ENCODE results near the gene TLCD1.
A peak's percentile ranks its signal among the peaks of the same experiment; 100 is the strongest.

Gene TLCD1, protein sequence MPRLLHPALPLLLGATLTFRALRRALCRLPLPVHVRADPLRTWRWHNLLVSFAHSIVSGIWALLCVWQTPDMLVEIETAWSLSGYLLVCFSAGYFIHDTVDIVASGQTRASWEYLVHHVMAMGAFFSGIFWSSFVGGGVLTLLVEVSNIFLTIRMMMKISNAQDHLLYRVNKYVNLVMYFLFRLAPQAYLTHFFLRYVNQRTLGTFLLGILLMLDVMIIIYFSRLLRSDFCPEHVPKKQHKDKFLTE

DNA sequence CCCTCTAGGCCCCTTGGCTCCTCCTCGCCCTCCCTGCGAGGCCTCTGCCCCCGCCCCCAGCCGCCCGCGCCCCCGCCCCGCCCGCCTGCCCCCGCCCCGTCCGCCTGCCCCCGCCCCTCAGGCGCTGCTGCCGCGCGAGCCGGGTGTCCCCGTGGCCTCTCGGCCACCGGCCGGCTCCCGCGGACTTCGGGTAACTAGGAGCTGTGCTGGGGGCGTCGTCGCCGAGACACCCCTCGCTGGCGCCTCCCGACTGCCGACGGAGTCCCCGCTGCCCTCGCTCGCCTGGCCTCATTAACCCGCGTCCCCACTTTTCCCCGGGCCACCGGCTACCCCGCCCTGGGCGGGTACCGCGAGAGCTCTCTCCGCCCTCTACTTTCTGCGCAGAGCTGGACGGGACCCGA lies at the start of gene TLCD1:
Gene TLCD1 (minus strand): TSS at position 8 of the 401 bp plus-strand sequence. CDS start 136 bp downstream, outside the sequence.
- peak; percentile 92 for DNase-seq (ENCODE audit: low spot score)

DNA sequence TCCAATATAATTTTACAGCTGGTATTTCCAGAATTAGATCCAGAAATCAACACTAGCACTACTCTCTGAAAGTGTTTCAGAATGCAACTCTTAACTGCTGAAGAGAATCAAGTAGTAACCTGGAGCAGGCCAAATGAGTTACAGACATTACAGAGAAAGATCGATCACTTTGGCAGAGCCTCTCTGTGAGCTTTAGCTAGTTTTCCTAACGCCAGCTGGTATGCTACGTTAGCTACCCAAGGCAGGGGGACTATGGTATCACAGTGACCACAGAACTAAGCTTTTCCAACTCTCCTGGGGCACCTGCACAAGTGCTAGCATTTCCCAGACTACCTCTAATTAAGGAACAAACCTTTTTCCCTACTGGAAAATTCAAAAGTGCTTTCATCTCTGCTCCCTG lies 48.2 kb upstream of the TLCD1 start:
- DNase-seq (ENCODE audit: low spot score), result no peak

DNA sequence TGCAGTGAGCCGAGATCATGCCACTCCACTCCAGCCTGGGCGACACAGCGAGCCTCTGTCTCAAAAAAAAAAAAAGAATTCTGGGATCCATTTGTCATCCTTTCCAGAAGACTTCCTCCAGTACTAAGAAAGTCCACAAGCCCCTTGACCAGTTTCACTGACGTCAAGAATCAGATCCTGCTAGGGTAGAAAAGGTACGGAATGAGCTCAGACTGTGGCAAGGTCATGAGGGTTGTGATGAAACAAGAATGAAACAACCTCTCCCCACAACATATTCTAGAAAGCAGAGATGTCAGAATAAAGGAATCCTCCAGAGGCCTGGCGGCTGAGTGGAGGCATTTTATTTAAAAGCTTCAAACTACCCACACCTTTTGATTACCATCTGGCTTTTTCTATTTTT lies 47.7 kb upstream of the TLCD1 start:
- DNase-seq (ENCODE audit: low spot score), result no peak

DNA sequence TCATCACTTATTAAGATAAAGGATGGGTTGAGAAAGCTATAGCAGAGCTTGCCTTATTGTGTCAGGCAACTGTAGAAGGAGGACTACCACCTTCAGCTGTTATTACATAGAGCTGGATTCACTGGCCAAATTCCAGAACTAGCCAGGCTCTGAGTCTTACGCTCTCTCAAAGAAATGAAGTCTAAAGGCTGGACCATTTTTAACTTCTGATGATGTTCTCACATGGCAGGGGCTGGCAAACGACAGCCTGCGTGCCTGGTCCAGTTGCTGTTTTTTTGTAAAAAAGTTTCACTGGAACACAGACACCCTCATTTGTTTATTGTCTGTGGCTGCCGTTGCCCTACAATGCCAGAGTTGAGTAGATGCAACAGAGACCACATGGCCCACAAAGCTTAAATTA lies 39.0 kb upstream of the TLCD1 start:
- no peak for DNase-seq (ENCODE audit: low spot score)

DNA sequence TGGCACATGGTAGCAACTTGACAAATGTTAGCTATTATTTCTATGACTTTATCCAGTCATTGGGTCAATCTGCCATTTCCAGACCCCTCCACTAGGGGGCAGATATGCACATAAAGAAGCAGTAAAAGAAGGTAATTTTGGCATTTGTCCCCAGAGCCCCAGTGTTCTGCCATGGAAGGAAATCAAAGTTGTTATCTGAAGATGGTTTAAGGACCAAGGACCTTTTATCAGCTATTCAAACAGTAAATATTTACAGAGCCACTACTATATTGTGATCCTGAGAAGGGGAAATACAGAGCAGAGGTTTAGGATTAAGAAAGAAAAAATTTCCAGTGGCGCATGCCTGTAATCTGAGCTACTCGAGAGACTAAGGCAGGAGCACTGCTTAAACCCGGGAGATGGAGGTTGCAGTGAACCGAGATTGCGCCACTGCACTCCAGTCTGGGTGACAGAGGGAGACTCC lies 37.8 kb upstream of the TLCD1 start:
- peak; percentile 75 for DNase-seq (ENCODE audit: low spot score)

DNA sequence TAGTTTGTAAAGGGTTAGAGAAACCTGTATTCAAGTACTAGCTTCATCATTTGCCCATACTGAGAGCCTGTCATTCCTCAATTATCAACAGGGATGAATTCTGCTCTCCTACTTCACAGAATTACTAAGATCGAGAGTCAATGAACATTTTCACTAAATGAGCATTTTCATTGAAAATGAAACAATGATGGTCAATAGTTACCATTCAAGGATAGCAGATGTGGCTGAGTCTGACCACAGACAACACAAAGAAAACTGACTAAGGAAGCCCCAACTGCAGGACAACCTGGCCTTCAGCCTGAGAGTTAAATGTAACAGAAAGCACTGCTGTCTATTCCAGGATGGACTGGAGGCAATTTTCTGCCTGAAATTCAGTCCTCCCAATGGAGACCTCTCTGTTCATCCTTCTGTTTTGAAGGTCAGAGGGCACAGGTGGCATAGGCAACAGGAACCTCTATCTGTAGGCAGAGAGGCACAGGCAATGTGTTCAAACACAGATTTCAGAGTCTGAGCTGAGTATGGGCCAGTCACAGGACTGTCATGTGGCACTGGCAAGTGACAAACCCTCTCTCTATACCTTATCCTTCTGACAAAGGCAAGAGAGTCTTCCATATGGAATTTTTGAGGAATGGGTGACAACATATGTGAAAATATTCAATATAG lies 37.2 kb upstream of the TLCD1 start:
- no peak for DNase-seq (ENCODE audit: low spot score)

DNA sequence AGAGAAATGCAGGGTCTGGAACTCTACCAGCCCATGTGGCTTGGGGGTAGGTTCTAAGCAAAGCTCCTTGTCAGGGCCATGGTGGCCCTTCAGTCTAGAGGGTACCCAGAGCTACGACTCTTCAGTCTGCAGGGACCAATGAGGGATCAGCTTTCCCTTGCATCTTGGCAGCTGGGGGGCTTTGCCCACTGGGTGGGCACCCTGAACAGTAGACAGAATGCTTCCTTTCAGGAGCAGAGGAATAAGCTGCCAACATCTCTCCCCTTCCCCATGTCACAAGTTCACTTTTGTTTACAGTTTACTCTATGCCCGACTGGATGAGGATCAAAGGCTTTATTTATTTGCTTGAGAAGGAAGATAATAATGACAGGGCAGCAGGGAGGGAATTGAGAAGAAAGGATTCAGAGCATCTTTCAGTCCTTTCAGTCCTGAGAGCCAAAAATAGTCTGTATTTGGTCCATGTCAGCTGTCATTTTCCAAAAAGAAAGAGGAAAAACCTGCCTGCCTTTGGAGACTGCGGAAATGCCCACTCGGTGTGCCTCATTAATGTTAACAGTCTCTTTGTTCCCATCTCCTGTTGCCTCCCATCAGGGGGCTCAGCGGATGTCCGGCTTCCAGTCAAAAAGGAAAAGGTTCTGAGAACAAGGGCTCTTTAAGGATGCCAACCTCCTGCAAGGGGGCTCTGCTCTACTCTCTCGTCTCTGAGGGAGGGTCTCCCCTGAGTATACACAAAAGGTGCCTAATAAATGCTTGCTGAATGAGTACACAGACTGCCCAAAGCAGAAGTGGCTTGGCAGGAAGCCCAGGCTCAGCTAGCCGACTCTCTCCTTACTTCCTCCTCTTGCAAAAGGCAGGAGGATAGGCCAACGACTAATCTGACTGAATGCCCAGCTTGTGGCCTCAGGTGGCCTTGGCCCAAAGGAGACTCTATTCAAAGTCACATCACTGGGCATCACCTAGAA lies 34.8 kb upstream of the TLCD1 start:
- no peak for DNase-seq (ENCODE audit: low spot score)

DNA sequence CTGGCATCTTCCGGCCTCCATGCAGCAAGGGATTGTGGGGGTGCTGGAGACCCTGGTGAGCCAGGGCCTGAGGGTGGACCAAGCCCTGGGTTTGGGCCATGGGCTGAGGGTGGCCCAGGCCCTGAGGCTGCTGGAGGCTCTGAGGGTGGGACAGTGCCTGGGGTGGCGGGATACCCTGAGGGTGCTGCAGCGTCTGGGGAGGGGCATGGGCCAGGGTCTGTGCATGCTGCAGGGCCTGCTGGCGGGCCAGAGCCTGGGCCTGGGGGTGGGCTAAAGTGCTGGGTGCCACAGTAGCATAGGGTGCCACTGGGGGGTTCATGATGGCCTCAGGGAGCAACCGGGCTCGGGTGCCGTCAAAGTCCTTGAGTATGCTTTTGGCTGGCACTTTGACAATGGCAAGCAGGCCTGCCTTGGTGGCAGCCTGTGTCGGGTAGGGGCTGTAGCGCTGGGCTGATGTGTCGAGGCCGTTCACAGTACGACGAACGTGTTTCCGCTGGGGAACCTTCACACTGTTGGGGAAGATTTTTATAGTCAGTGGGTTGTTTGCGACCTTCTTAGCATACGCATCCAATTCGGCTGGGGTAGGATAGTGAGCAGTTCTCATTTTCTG lies 33.3 kb upstream of the TLCD1 start:
- no peak for DNase-seq (ENCODE audit: low spot score)

DNA sequence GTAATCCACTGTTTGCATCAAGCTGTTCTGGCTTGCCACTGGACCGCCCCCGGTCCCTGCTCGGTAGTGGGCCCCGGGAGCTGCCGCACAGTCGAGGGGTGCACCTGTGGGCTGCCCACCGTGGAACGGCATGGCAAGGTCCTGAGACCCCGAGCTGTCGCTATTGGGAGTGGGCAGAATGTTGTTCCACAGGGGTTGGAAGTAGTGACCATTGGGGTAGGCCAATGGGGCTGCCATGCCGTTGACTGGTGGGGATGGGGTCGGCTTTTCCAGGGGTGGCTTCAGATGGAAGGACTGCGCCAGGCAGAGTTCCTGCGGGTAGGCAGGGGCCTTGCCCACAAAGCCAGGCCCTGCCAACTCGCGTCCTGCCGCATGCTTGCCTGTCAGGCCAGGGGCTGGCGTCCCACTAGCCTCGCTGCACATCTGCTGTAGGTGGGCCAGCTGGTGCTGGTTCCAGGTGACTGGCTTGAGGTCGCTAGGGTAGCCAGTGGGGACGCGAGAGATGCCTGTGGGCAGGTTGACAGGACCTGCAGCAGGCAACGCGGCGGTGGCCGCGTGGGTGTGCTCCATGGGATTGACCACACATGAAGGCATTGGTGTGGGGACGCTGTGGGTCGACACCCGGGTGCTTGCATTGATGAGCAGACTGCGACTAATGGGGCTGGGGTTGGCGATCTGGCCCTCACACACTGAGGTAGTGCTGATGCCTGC lies 32.5 kb upstream of the TLCD1 start:
- no peak for DNase-seq (ENCODE audit: low spot score)

DNA sequence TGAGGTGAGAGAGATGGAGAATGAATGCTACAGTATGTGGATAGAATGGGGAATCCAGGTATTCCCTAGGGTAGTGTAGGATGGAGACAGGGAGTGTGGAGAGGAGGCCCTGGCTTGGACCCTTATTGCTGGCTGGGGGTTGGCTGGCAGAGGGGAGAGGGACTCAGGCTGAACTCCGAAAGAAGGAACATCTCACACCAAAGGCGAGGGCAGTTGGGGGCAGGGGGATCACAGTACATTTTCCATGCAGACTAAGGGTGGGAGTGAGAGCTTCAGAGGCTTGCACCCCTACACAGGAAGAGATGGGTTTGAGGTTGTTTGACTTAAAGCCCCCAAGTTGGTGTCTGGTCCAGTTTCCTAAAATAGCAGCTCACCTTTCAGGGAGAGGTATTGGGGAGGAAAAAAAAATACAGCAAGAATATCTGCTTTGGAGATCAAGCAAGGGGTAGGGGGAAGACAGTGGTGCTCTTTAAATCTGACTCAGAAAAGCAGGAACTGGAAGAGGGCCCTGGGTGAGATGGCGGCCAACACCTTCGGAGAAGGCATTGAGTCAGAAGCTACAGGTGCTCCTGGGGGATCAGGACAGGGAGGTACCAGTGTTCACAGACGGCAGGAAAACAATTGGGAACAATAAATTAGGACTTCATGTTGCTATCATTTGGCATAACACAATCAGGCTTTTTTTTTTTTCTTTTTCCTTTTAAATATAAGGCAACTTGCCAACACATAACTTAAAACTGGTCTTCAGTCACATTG lies 30.2 kb upstream of the TLCD1 start:
- no peak for DNase-seq (ENCODE audit: low spot score)

DNA sequence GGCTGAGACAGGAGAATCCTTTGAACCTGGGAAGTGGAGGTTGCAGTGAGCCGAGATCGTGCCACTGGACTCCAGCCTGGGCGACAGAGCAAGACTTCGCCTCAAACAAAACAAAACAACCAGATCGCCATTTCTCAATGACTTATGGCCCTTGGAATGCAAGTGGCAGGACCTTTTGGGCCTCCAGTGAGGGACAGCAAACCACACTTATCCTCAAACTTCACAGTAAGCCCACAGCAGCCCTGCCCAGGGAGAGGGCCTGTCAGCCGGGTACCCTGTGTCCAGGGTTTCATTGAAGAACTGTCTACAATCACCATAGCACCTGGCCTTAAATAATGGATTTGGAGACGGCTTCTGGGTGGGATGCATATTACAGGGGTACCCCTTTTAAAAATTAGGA lies 29.5 kb upstream of the TLCD1 start:
- DNase-seq (ENCODE audit: low spot score), result no peak

DNA sequence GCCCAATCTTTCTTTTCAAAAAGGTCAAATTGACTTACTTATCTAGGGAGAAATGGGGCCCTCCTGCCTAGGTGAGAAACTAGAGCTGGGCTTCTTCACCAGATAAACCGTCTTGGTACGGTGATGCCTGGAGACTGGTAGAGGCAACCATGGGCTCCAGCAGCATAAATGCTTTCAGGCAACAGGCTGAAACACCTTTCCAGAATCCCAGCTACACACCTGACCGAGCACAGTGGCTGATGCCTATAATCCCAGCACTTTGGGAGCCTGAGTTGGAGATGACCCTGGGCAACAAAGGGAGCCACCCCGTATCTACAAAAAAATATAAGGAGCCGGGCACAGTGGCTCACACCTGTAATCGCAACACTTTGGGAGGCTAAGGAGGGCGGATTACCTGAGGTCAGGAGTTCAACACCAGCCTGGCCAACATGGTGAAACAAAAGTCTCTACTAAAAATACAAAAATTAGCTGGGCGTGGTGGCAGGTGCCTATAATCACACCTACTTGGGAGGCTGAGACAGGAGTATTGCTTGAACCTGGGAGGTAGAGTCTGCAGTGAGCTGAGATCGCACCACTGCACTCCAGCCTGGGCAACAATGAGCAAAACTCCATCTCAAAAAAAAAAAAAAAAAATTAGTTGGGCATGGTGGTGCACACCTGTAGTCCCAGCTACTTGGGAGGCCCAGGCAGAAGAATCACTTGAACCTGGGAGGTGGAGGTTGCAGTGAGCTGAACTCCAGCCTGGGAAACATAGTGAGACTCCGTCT lies 25.8 kb upstream of the TLCD1 start:
- no peak for DNase-seq (ENCODE audit: low spot score)

DNA sequence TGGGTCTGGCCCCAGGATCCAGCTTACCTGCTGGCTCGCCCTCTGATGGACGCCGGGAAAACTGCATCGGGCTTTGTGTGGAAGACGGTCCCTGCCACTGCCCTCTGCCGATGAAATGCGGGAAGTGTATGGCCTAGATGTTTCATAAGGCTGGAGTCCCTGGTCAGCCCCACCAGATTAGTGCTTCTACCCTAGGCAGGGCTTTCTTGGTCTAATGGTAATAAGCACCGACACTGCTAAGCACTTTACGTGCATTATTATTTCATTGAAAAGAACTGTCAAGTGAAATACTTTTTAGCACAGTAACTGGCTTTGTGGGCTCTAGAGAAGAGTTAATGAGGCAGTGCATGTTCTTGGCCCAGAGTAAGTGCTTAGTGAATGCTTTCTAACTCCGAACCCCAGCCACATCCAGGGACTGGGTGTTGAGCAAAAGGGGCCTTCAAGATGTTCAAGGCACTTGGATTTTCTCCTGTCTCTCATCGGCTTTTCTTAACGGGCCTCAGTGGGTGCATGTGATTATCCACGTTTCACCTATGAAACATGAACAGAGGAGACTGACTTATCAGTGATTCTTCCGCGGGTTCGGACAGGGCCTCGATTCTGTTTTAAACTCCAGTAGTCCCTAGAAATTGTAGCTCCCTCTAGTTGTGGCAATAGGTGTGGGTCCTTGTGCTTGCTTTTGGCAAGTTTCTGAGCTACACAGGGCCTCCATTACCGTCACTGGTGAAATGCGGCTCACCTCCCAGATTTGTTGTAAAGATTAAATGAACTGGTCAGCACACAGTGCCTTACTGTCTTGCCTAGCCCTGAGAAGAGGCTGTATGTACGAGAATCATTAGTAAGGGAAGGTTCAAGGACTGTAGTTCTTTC lies 24.4 kb upstream of the TLCD1 start:
- DNase-seq (ENCODE audit: low spot score), result peak; percentile 96

DNA sequence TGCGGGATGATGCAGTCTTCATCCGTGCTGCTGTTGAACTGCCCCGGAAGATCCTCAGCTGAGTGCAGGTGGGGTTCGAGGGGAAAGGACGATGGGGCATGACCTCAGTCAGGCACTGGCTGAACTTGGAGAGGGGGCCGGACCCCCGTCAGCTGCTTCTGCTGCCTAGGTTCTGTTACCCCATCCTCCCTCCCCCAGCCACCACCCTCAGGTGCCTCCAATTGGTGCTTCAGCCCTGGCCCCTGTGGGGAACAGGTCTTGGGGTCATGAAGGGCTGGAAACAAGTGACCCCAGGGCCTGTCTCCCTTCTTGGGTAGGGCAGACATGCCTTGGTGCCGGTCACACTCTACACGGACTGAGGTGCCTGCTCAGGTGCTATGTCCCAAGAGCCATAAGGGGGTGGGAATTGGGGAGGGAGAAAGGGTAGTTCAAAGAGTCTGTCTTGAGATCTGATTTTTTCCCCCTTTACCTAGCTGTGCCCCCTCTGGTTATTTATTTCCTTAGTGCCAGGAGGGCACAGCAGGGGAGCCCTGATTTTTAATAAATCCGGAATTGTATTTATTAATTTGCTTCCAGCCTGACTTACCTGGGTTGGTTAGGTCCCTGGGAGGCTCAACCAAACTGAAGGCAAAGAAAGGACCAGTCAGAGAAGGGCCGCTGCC lies 23.6 kb upstream of the TLCD1 start:
- peak; percentile 58 for DNase-seq (ENCODE audit: low spot score)

DNA sequence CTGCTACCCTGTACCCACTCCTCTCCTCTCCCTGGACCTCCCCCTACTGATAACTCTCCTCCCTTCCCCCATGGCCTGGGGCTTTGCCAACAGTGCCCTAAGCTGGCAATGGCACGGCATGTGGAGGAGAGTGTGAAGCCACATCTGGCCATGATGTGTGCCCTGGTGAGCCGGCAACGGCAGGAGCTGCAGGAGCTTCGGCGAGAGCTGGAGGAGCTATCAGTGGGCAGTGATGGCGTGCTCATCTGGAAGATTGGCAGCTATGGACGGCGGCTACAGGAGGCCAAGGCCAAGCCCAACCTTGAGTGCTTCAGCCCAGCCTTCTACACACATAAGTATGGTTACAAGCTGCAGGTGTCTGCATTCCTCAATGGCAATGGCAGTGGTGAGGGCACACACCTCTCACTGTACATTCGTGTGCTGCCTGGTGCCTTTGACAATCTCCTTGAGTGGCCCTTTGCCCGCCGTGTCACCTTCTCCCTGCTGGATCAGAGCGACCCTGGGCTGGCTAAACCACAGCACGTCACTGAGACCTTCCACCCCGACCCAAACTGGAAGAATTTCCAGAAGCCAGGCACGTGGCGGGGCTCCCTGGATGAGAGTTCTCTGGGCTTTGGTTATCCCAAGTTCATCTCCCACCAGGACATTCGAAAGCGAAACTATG lies 23.0 kb upstream of the TLCD1 start:
- DNase-seq (ENCODE audit: low spot score), result peak; percentile 53

DNA sequence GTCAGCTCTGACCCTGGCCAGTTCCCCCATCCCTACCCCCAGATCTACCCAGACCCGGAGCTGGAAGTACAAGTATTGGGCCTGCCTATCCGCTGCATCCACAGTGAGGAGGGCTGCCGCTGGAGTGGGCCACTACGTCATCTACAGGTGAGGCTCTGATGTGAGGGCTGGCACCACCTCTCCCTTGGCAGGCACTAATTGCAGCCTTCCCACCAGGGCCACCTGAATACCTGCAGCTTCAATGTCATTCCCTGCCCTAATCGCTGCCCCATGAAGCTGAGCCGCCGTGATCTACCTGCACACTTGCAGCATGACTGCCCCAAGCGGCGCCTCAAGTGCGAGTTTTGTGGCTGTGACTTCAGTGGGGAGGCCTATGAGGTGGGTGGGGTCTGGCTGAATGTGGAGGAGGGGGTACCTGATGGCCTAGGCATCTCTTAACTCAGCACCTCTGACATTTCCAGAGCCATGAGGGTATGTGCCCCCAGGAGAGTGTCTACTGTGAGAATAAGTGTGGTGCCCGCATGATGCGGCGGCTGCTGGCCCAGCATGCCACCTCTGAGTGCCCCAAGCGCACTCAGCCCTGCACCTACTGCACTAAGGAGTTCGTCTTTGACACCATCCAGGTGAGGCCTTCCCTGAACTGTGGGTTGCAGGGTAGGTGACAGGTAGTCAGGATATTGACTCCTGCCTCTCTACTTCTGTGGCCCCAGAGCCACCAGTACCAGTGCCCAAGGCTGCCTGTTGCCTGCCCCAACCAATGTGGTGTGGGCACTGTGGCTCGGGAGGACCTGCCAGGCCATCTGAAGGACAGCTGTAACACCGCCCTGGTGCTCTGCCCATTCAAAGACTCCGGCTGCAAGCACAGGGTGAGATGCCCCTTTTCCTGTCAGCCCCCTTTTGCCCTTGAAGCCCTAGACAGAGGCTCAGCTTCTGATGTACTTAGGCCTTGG lies 22.0 kb upstream of the TLCD1 start:
- peak; percentile 52 for DNase-seq (ENCODE audit: low spot score)

Measured in ecto neural progenitor cell (in vitro differentiated cells).